DMS 273 (cell line): Measurements from ENCODE around the gene PDZRN3.

Source experiments
- DNase-seq: peaks from one replicate; lab custom pipeline; 2025; ENCODE audit not compliant: unreplicated experiment; lab: John Stamatoyannopoulos, UW

The PDZRN3 gene

DNA sequence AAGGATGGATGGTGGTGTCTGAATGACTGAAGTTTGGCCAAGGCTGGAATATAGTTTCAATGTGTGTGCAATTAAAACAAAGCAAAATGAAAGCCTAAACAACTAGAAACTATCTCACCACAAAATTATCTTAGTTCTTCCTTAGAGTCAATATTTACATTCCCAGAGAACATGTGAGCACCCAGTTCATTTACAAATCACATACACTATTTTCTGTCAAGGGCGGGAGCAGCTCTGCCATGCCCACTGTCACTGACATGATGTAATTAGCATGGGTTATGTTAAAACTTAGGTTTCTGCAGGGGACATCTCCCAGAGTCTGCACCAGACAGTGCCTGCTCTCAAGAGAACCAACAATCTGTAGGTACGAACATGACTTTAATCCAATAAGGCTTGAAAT, 65.0 kb downstream of the PDZRN3 start:
- no peak for DNase-seq

DNA sequence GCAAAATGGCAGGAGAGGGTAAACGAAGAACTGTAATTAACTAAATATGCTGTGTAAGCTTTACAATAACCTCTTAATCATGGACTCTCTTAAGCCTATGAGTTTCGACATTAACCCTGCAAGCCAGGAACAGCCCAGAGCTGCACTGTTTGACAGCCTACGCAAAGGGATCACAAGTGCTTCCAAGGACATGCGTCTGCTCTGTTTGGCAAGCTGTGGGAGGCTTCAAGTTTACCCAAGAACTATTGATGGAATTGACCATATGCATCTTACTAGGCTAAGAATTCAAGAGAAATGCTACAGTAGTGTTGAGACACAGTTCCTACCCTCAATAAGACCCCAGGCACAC, 66.0 kb downstream of the PDZRN3 start:
- DNase-seq = no peak

DNA sequence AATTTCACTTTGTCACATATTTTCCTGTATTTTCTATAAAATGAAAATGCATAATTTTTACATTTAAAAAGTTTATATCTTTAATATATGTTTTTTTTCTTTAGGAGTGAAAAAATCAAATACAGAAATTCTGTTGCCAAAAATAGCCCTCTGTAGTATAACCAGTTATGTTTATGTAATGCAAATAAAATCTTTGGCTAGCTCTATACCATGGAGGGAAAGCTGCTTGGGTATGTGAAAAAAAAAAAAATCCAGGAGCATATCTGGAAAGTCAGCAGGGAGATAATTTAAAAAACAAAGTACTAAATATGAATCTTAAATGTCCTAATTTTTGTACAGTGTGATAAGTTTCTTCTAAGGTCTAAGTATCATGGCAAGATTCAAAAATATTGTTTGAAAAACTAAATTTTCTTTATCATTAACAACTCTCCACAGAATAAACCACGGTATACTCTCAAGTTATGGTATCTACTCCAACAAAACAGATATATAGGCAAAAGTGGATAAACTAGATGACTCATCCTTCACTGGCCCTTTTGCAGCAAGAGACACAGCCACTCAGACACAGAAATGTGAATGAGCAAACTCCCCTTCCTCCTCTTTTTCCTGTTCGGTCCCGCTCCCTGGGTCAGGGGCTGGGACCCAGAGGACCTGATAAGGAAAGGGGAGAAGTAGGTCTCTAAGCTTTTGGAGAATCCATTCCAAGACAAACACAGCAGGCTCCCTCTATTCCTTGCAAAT, 66.6 kb downstream of the PDZRN3 start:
- DNase-seq = no peak

DNA sequence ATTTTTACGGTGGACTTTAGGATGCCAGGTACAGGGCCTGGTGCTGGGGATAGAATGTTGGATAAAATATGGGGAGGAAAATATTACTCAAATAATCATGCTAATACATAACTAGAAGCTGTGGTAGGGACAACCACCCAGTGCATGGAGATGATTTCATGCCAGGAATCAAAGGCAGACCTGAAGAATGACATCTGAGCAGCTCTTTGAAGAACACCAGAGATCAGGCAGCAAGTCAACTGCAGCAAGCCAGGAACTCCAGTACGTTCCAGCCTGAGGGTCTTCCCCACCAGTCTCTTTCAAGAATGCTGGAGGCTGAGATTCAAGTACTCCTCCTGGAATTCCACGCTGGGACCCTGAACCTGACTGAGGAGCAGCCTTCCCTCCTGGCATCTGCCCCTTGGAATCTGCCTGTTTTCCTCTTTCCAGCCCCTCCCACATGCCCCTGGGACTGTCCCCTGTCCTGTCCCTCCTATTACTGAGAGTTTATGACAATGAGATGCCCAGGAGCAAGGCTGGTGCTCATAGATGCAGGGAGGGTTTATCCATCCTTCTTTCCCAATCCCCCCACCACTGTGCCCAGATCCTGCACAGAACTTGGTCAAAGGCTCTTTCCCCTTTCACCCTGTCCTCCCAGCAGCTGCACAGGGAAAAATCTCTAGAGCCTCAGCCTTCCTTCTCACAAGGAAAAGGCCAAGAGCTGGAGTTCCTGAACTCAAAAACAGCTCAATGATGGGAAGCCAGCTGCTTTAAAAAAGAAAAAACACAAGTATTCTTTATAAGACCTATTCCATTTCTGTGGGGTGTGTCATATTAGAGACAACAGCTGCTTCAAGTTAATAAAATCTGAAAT, 68.0 kb downstream of the PDZRN3 start:
- no peak for DNase-seq

DNA sequence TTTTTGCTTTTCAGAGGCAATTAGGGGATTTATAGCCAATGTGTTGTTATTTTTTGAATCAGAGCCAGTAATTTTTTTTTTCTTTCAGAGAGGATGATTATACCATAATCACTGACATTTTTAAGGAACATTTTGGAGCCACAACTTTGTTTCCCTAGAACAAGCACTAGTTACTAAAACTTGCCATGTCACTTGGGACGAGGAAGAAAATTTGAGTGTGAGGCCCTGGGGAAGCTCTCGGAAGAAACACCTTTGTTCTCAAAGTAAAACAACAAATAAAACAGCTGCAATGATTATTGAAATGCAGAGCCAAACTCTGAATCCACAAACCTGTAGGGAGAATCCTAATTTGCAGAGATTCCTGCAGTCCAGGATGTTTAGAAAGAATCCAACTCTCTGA, 69.7 kb downstream of the PDZRN3 start:
- DNase-seq = no peak

DNA sequence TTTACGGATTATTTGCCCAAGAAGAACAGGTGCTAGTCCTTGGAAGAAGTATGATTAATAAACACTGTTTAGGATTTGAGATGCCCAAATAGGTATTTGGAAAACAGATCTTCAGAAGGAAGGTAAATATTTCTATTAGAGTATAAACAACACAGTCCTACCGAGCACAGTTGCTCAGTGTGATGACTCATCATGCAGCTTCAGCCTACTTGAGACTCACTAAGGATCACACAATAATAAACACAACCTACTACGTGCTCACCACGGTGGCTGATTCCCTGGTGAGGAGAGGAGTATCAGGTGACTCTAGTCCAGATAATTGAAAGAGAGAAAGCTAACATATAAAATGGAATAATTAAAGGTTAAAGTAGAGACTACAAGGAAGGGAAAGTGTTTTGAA, 72.0 kb downstream of the PDZRN3 start:
- DNase-seq = no peak

DNA sequence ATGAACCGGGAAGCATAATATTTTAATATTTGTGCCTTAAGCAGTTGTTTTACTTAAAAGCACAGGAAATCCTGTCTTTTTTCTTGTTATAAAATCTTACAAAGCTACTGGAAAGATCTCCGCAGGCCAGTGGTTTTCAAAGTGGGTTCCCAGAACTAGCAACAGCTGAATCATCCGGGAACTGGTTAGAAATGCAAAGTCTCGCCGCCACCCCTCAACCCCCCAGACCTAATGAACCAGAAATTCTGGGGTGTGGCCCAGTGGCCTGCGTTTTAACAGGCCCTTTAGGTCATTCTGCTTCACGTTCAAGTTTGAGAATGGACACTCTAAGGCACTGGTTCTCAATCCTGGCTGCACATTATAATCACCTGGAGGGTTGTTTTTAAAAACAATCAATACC, 74.7 kb downstream of the PDZRN3 start:
- DNase-seq = no peak

DNA sequence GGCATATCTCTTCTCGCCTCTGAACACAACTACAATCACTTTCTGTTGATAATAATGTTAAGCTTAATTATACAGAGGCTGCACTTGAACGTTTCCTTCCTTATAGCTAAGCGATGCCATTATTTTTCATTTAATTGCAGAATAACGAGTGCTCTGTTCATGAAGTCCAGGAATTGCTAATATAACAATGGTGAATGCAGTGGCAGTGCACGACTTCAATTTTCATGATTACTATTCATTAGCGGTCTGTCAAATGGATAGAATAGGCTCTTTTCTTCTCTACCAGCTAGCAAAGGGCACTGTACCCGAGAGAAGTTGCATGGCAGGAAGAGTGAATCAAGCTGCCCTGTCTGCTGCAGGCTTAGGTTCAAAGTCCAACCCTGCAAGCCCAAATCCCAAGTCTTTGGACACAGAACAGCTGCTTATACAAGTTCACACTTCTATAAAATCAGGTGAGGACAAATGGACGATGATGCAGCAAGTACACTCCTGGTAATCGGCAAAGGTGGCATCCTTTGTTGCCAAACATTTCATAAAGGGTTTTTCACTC, 75.6 kb downstream of the PDZRN3 start:
- DNase-seq = no peak

DNA sequence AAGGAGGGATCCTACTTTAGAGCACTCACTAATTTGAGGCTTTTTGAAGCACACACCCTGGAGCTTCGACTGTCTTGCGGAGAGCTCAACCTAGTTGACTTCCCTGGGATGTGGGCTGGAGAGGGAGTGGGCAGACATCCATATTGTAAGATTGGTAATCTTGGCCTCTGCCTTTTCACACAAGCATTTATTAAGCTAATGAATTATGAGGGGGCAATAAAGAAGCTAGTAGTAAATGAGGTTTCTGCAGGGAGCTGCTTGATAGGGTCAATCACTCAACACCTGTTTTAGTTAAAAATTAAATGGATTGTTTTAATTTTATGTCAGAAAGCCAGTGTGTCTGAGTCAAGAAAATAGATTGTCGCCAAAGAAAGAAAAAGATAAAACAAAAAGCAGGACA, 76.3 kb downstream of the PDZRN3 start:
- no peak for DNase-seq

DNA sequence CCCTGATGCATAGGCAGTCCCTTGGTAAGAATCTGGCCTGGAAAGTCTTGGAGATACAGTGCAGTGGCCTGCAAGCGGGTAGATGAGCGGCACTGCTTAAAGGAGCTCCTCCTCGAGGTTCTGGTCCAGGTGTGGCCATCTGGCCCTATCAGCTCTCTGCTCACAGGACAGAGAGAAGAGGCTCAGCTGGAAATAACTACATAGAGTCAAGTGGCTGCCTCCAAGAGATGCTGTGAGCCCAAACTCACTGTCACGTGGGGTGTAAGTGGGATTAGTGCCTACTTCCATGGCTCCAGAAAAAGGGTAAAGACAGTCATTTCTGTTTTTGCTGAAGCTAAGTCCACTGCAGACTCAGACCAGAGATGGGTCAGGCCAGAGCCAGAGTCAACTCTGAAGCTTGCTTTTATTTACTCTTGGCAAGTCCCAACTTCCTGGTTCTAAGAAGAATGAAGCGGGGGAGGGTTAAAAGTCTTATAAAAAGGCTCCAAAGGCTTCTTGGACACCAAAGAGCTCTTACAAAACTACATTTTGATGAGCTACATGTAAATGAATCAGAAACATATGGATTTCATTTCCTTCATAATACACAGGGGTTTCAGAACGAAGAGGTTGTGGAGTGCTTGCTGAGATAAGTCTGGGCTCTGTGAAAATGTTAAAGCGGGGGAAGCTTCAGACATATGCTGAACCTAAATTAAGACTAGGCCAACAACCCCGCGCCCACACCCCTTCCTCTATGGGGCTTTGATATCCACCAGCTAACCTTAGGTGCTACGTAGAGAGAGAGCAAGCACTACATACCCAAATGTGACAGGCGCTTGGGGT, 77.1 kb downstream of the PDZRN3 start:
- no peak for DNase-seq

DNA sequence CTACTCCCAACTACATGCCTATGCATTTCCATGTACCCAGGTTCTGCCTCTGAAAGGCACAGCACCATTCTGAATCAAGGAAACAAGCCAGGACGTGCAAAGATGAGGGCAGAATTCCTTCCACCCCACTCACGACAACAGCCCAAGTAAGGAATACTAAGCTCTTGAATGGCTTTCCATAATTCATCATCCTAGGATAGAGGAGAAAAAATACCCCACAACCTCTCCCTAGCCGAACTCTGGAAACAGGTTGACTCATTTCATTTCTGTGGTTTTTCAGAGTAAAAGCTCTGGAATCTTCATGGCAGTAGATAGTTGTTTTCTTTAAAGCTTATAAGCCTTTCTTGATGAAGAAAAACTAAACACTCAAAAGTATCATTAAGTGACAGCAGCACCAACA, 77.8 kb downstream of the PDZRN3 start:
- DNase-seq = no peak

DNA sequence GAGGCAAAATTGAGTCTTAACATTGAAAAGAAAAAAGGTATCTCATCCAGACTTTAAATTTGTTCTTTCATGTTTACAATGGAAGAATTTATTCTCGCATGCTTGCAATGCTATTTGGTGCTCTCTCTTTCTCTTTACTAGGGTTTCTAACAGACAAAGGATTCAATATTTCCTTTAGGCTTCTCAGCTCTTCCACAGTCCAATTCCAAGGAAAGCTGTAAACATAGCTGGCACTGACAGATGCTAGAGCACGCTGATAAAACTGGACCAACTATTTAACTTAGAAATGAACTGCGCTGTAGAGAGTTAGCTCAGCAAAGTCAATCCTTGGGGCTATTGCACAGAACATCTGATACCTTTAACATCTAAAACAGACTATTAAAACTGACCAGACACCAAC, 81.3 kb downstream of the PDZRN3 start:
- DNase-seq = no peak

DNA sequence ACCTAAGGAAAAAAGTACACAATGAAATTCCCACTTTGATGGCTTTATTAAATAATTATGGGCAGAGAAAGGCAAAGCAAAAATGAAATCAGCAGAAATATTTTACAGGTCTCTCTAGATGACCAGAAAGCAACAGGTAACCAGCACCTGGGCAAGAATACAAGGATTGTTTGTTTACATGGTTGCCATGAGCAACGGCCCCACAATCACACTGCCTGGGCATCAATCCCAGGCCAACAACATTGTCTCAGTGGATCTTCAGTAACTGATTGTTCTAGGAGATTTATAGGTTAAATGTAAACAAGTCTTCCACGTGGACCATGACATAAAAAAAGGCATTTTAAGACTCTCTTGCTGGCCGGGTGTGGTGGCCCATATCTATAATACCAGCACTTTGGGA, 82.6 kb downstream of the PDZRN3 start:
- no peak for DNase-seq

DNA sequence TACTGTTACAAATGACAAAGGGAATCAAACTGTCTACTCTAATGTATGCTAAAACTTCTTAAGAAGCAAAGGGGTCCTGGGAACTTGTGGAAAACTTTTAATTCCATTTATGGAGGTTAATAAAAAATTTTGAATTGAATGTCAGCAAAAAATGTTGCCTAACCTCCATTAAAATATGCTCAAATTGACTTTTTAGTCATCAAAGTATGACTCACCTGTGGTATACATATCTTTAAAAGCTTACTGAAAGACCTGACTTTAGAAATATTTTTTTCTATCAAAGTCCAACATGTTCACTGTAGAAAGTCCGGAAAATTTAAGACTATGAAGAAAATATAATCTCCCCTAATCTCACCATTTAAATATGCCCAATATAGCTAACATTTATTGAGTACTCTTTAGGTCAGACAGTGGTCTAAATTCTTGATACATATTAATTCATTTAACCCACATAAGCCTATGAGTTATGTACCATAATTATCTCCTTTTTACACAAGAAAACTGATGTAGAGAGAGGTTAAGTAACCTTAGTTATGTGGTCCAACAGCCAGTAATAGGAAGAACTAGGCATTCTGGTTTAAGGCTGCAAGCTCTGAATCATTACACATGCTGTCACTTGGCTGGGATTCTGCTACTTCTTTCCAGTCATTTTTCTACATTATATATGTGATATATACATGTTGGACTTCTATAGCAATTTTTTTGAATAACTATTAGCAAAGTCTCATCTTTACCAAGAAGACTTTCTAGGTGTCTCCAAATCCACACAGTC, 83.6 kb downstream of the PDZRN3 start:
- no peak for DNase-seq

DNA sequence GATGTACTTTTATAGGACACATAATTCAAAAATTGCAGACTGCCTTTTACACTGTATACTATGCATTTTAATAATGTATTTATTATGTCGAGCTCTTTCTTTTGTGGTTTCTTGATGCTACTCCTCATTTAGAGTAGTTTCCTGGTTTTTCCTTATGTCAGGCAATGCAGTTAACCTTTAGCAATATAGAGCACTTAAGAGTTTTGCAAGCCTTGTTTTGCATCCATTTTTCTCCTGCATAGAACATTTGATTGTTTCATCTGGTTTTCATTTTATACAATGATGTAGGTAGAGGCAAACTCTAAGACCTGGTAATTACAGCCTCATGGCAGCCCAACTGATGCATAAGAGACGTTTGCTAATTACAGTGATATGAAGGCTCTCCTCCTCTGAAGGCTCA, 86.3 kb downstream of the PDZRN3 start:
- DNase-seq = no peak

DNA sequence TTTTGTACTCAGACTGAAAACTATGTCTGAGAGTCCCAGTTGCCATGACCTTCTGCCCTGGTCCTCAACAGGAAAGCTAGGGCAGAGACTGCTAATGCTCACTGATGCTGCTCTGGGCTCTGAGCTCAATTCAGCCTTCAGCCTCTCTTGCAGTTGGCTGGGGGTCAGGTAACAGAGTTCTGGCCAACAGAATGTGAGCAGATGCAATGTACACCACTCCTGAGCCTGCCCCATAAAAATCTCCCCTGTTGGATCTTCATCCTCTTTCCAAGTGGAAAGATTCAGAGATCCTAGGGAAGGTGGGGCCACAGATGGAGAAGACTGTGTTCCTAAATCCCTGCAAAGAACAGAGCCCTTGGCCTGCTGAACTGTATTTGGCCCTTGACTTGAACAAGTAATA, 87.8 kb downstream of the PDZRN3 start:
- peak; percentile 13 for DNase-seq

DNA sequence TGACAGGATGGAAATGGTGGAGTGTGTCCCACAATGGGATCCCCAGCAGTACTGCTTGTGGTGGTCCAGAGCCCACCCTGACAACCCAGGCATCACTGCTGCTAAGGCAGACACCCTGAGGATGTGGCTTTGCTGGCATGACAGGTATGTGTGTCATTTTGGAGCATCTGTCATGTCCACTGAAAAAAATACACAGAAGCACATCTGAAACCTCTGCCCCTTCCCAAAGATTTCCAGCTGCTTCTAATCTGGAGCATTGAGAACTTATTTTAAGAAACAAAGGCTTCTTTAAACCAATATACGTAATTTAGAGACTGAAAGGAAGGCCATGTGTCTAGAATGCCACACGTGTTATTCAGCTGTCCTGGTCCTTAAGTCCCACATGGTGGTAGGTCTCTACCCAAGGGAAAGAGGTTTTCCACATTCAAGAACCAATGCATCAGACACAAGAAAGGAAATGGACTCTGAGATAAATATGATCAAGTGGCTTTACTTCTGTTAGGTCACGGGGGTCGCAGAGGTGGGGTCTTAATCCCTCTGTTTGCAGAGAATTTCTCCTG, 88.3 kb downstream of the PDZRN3 start:
- DNase-seq = no peak

DNA sequence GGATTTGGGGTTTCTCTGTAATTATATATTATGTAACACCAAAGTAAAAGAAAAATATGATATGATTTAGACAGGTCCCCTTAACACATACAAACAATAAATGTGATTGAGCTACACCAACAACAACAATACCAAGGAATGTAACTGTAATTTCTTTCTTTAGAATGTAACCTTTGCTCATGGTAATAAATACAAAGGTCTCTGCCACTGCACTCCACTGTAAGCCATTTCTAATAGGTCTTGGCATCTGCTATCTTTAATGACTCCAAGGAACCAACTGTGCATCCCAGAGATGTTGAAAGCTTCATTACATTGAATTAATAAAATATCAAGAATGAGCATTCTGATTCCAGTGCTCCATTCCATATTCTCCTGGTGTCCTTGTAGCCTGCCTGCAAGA, 88.8 kb downstream of the PDZRN3 start:
- DNase-seq = no peak

DNA sequence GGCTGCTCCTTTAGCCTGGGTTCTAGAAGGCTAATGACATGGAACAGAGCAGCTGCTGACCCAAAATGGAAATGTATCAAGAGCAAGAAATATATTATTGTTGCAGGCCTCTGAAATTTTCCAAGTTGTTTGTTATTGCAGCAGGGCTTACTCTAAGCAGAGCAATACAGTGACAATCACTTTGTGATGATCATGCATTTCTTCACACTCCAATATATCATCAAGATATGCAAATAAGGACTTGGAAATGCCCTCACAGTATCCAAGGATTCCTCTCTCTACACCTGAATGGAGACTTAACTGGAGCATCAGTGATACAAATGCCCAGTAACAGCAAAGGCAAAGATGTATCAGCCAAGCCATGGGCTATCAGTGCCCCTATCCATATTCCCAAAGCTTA, 89.6 kb downstream of the PDZRN3 start:
- no peak for DNase-seq

DNA sequence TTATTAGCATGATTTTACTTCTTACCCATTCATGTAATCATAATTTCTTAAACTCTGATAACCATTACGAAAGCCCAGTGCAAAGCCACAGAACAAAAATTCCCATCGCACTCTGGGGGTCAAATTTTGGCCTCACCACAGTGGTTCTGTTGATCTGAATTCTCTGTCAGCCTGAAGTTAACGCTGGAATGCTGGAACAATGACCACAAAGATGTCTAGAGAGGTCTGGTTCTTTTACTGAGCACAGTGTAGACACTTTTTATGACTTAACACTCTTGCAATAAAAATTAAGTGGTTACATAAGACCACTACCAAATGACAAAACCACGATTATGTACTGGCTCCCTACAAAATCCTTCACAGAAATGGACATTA, 94.7 kb downstream of the PDZRN3 start:
- DNase-seq = no peak
